Transverse colon (tissue), 4 donors: Measurements from ENCODE around the gene PYGO2. TPM values are rescaled to one million over a fixed set of nuclear protein-coding genes. Genes with fewer than 3 reads are reported as not detected.

Experiments used
- DNase-seq: peaks from one replicate; pipeline ENCODE4 v3.0.0-alpha.2; 2019
- H3K27ac ChIP-seq, 4 donors: fragments of 200-600 bp; sonication (generic); 2 replicates each; pipeline ENCODE4 v1.5.1; 2016 to 2018; ENCODE audit warnings: inconsistent platforms in 4 of 4
- H3K27me3 ChIP-seq: fragments of 200-600 bp; sonication (generic); 2 replicates; pipeline ENCODE4 v1.5.1; 2017; ENCODE audit warnings: inconsistent platforms
- H3K36me3 ChIP-seq, 4 donors: fragments of 200-600 bp; sonication (generic); 2 replicates each; pipeline ENCODE4 v1.5.1; 2017 to 2019; ENCODE audit warnings: inconsistent platforms in 4 of 4
- H3K4me1 ChIP-seq, 4 donors: fragments of 200-600 bp; sonication (generic); 2 replicates each; pipeline ENCODE4 v1.5.1; 2017 to 2020; ENCODE audit warnings: inconsistent platforms in 4 of 4
- H3K4me3 ChIP-seq, 4 donors: fragments of 200-600 bp; sonication (generic); 1 replicate in 1 of 4; 2 replicates in 3 of 4; pipeline versions ENCODE4 v1.5.1 to v1.6.1; 2017 to 2019; ENCODE audit warnings: inconsistent platforms in 4 of 4
- H3K9me3 ChIP-seq, 2 donors: fragments of 200-600 bp; sonication (generic); 2 replicates each; pipeline ENCODE4 v1.5.1; 2017 to 2019; ENCODE audit warnings: inconsistent platforms in 2 of 2
- EP300 ChIP-seq: sonication (generic); formaldehyde crosslinking; IDR thresholded peaks from one replicate; pipeline ENCODE4 v1.6.1; 2017; ENCODE audit warnings: antibody characterized with exemption, low read depth
- POLR2A ChIP-seq: fragments of 450-650 bp; IDR thresholded peaks from one replicate; pipeline ENCODE4 v1.6.1; 2016; ENCODE audit warnings: antibody characterized with exemption, mild to moderate bottlenecking, moderate library complexity
- POLR2AphosphoS5 ChIP-seq, 3 donors: sonication (generic); formaldehyde crosslinking; IDR thresholded peaks; one replicate each; pipeline ENCODE4 v1.6.1; 2016; ENCODE audit warnings: antibody characterized with exemption in 3 of 3
- WGBS, 2 donors: methylation state at CpG; one replicate each; pipeline ENCODE4 v1.1.5; 2018; ENCODE audit warnings: low coverage in 1 of 2; 5-methylcytosine and 5-hydroxymethylcytosine counted together
- in situ Hi-C, 4 donors: fragments of 200-750 bp; cut with MboI; loops; one replicate each; pipeline versions ENCODE4 v1.15.0 to v1.15.1; 2017; ENCODE audit warnings: low sequenced_read_pairs in 3 of 4, low pct_ligation_motif_present in 1 of 4, low pct_unique_long_range_greater_than_20kb in 1 of 4
- intact Hi-C: fragments of 100-400 bp; cut with DNase I; formaldehyde crosslinking; loops from one replicate; pipeline ENCODE4 v1.15.1; 2023; ENCODE audit warnings: low total_unique reads
- total RNA-seq, 4 donors: library from RNA; depleted of rRNA; stranded (reverse); fragments of >200 nt; gene quantifications; one replicate each; pipeline ENCODE4 v1.1.0, GENCODE V29; 2016
- TF ChIP-seq, protein P1 (sequence below), 5 experiments: fragments of 200-600 bp in 3 of 5; fragments of 450-650 bp in 2 of 5; sonication (generic) in 3 of 5; IDR thresholded peaks; 1 replicate in 2 of 5; 2 replicates in 3 of 5; pipeline ENCODE4 v1.5.1; 2016 to 2017; ENCODE audit warnings: antibody characterized with exemption in 5 of 5, inconsistent platforms in 3 of 5, mild to moderate bottlenecking in 2 of 5, moderate library complexity in 1 of 5

PYGO2 gene
- total RNA-seq, 4 donors from 2014 or later, result 23.3 to 63.7 (median 29.0) TPM

DNA sequence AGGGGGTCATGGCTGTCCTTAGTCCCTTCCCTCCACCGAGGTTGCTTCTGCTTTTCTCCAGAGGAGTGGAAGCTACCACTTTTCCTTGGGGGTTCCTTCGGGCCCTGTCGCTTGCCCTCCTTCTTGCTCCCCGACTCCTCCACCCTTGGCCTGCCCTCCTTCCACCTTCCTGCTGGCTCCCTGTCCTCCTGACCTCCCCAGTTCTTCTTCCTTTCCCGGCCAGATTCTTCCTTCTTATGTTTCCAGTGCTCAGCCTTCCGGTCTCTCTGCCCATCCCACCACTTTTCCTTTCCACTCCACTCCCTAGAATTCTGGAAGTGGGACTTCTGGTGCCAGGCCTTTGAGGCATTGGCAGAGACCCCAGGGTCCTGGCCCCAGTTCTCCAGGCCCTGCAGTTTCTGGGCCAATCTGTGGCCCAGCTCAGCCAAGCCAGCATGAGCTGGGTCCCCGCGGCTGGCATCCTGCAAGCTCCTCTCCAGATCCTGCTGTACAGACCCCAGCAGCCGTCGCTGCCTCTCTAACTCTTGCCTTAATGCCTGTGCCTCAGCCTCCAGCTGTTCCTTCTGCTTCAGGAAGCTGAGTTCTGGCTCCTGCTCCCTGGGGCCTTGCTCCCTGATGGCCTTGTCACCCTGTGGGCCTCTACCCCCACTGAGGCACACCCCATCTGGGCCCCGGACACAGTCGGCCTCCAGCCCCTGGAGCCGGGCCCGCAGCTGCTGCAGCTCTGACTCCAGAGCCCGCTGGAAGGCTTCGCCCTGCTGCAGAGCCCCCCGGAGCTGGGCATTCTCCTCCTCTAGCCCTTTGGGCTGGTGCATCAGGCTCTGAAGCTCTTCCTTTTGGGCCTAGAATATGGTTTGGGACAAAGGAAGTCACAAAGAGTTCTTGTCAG lies 15.4 kb downstream of the PYGO2 start:
- no peak for DNase-seq
- WGBS, 2 donors, result 82 to 83% methylated on average over 9 to 17 of the region's 17 CpGs
- in situ Hi-C loops, result no loop called here

DNA sequence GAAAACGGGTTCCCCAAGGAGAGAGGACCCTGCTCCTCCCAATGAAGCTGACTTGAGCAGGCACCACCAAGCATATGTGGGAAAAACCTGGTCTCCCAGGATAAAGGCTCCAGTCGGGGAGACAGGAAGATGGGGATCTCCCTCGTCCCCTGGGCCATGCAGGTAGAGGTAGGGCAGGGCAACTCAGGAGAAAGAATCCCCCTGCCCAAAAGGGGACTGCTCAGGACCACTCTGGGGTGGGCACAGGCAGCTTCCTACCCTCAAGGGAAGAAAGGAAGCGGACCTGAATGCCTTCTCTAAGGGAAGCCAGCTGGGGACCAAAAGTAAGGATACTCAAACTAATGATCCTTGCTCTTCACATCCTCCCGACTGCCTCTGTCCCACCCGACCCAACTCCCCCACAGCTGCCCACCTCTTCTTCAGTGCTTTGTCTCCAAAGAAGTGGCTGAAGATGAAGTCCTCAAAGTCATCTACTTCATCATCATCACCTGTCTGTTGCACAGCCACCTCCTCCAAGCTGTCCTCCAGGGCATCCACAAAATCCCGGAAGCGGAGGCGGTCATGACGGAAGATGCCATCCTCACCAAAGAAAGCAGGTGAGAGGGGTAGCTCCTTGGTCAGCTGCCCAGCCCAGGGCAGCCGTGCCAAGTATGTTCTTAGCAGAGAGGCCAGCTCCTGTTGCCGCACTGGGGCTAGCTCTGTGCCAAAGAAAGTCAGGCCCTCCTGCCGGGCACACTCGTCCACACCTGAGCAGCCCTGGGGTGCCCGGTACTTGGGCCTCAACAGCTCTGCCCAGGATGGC lies 16.2 kb downstream of the PYGO2 start:
- 54 to 82% methylated on average over 2 to 15 of the region's 15 CpGs for WGBS, 2 donors
- intact Hi-C loops, result no loop called here
- Histone ChIP-seq H3K27me3 (no peaks in the 10 kb centered on the region), H3K4me1 (peaks cover 9 to 39% (median 23%) of the 10 kb centered on the region in 4 donors), H3K9me3 (no peaks in the 10 kb centered on the region), H3K27ac (peak overlapping the region in 3 of 4 donors; percentile 45 to 78 (median 64)), H3K36me3 (peaks cover 0 to 10% (median 3%) of the 10 kb centered on the region in 4 donors), H3K4me3 (no peak overlapping the region)
- DNase-seq, result no peak
- in situ Hi-C loops, result no loop called here
- TF ChIP-seq POLR2A (no peak), POLR2AphosphoS5 (IDR thresholded peaks at IDR 0.05) (no peak), EP300 (no peak)
- TF ChIP-seq, protein P1, sequence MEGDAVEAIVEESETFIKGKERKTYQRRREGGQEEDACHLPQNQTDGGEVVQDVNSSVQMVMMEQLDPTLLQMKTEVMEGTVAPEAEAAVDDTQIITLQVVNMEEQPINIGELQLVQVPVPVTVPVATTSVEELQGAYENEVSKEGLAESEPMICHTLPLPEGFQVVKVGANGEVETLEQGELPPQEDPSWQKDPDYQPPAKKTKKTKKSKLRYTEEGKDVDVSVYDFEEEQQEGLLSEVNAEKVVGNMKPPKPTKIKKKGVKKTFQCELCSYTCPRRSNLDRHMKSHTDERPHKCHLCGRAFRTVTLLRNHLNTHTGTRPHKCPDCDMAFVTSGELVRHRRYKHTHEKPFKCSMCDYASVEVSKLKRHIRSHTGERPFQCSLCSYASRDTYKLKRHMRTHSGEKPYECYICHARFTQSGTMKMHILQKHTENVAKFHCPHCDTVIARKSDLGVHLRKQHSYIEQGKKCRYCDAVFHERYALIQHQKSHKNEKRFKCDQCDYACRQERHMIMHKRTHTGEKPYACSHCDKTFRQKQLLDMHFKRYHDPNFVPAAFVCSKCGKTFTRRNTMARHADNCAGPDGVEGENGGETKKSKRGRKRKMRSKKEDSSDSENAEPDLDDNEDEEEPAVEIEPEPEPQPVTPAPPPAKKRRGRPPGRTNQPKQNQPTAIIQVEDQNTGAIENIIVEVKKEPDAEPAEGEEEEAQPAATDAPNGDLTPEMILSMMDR (IDR thresholded peaks at IDR 0.05), result no peak

More for the DNA sequence above, 15.4 kb downstream of the PYGO2 start:
- TF ChIP-seq, protein P1 (IDR thresholded peaks at IDR 0.05), result no peak
- TF ChIP-seq POLR2A (no peak), EP300 (no peak), POLR2AphosphoS5 (IDR thresholded peaks at IDR 0.05) (no peak)
- H3K36me3 ChIP-seq, result peaks cover 0 to 10% (median 4%) of the 10 kb centered on the region in 4 donors
- H3K27me3 ChIP-seq, result no peaks in the 10 kb centered on the region
- no peak overlapping the region for H3K4me3 ChIP-seq
- intact Hi-C loops, result no loop called here
- peaks cover 9 to 36% (median 22%) of the 10 kb centered on the region in 4 donors for H3K4me1 ChIP-seq
- no peaks in the 10 kb centered on the region for H3K9me3 ChIP-seq
- no peak overlapping the region for H3K27ac ChIP-seq

DNA sequence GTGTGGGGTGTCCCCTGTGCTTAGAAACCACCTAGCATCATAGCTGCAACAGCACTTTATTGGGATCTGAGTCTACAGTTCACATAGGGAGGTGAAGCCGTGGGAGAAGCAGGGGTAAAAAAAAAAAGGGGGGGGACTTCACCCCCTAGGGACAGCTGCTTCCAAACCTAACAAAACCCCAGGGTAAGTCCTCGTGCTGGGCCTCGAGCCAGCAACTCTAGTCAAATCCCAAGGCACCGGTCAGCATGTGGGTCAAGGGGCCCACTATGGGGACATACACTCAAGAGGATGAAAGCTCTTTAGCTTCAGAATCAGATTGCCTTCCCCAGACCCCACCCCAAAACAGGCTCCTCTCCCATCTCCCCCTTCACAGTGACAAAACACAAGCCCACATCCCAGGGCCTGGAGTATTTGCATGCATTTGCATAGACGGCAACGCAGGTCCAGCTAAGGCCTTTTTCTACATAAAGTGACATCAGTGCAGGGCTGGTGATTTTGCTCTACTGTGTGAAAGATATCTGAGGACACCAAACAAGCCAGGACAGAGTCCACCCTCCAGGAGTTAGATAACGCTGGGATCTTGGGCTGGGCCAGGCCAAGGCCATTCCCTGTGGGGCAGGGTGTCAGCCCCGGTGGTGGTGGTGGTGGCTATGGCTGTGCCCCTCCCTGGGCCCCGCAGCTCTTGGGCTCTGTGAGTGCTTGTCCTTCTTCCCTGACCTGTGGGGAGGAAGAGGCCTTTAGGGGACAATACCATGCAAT lies 17.0 kb downstream of the PYGO2 start:
- TF ChIP-seq POLR2AphosphoS5 (IDR thresholded peaks at IDR 0.05), result peak in 1 of 3 donors; percentile 12
- TF ChIP-seq, protein P1 (IDR thresholded peaks at IDR 0.05), result no peak
- TF ChIP-seq POLR2A, result no peak
- TF ChIP-seq EP300, result no peak
- intact Hi-C loops (no loop called here), in situ Hi-C loops (no loop called here)
- Histone ChIP-seq H3K4me3 (no peak overlapping the region), H3K36me3 (peaks cover 0 to 10% (median 3%) of the 10 kb centered on the region in 4 donors), H3K27me3 (no peaks in the 10 kb centered on the region), H3K27ac (peak overlapping the region; percentile 23 to 78 (median 54)), H3K9me3 (no peaks in the 10 kb centered on the region), H3K4me1 (peaks cover 9 to 40% (median 23%) of the 10 kb centered on the region in 4 donors)
- WGBS, 2 donors, result 38 to 57% methylated on average over 1 to 7 of the region's 9 CpGs
- DNase-seq, result no peak
